Psoas muscle (tissue), 8 donors: Measurements from ENCODE around the gene RAI1. TPM values are rescaled to one million over a fixed set of nuclear protein-coding genes. Genes with fewer than 3 reads are reported as not detected.
A peak's percentile ranks its signal among the peaks of the same experiment; 100 is the strongest.

Experiments used
- ATAC-seq, 4 donors: fragments of 200-7000 bp; cut with Tn5 transposase; one replicate each; pipeline ENCODE4 v1.9.1; 2020; ENCODE audit warnings: moderate library complexity in 3 of 4, mild to moderate bottlenecking in 2 of 4
- DNase-seq, 2 donors: peaks; one replicate each; pipeline ENCODE4 v3.0.0-alpha.2; 2020
- H3K27ac ChIP-seq: fragments of 200-600 bp; one replicate; pipeline ENCODE4 v1.8.0; 2022
- H3K27me3 ChIP-seq, 3 donors: fragments of 200-600 bp in 1 of 3; one replicate each; pipeline versions ENCODE4 v1.6.1 to v1.8.0; 2013 to 2022; ENCODE audit warnings: low read length in 2 of 3, mild to moderate bottlenecking in 2 of 3, moderate library complexity in 1 of 3; ENCODE audit not compliant: insufficient read depth in 3 of 3
- H3K36me3 ChIP-seq, 2 donors: fragments of 200-600 bp in 1 of 2; one replicate each; pipeline versions ENCODE4 v1.6.1 to v1.8.0; 2013 to 2022; ENCODE audit warnings: low read depth in 1 of 2, mild to moderate bottlenecking in 1 of 2, moderate library complexity in 1 of 2; ENCODE audit not compliant: insufficient read depth in 1 of 2
- H3K4me1 ChIP-seq: fragments of 200-600 bp; one replicate; pipeline ENCODE4 v1.8.0; 2022
- H3K4me3 ChIP-seq: fragments of 200-600 bp; one replicate; pipeline ENCODE4 v1.8.0; 2022; ENCODE audit warnings: mild to moderate bottlenecking
- H3K9me3 ChIP-seq: fragments of 200-600 bp; one replicate; pipeline ENCODE4 v1.8.0; 2022
- WGBS, 3 donors: extraction: QIAGEN DNeasy Blood & Tissue Kit; methylation state at CpG; one replicate each; pipeline versions ENCODE4 v1.1.6 to v1.1.7; 2013; 5-methylcytosine and 5-hydroxymethylcytosine counted together
- intact Hi-C, 2 donors: fragments of 100-400 bp; cut with DNase I; formaldehyde crosslinking; loops; one replicate each; pipeline versions ENCODE4 v1.11.0 to v1.14.2; 2022
- polyA plus RNA-seq, 3 donors: library from polyadenylated mRNA; stranded (reverse); fragments of 200-250 nt; gene quantifications; one replicate each; pipeline ENCODE4 v1.2.3, GENCODE V29; 2013
- total RNA-seq, 4 donors: library from RNA; stranded (reverse); fragmentation: NEBNext Ultra II Directional in 2 of 4; extraction: Animal tissue kit (Norgen Biotek cat#: 25700) in 2 of 4; gene quantifications; one replicate each; pipeline versions ENCODE4 v1.2.1 to v1.2.4, GENCODE V29; 2021 to 2023
- TF ChIP-seq, protein P1 (sequence below): fragments of 200-600 bp; IDR thresholded peaks from one replicate; pipeline ENCODE4 v1.8.0; 2022; ENCODE audit warnings: antibody characterized with exemption
- donor health status: healthy with polysubstance abuse.
- donor health status: DM: no; HTN: no; CAD: no; lungs with moderate emphysema.
- donor health status: Bipolar disorder and iron deficiency.
- donor health status: healthy.
- donor health status: DM: yes; HTN: yes; CAD: no.
- donor health status: DM: no; HTN: no; CAD: no.
- donor health status: DM: no; HTN: no; CAD: no.
- donor health status: DM: yes; HTN: yes; CAD: no.

Gene RAI1
- total and polyA plus RNA-seq, 7 donors, result 4.0 to 9.0 (median 7.1) TPM

DNA sequence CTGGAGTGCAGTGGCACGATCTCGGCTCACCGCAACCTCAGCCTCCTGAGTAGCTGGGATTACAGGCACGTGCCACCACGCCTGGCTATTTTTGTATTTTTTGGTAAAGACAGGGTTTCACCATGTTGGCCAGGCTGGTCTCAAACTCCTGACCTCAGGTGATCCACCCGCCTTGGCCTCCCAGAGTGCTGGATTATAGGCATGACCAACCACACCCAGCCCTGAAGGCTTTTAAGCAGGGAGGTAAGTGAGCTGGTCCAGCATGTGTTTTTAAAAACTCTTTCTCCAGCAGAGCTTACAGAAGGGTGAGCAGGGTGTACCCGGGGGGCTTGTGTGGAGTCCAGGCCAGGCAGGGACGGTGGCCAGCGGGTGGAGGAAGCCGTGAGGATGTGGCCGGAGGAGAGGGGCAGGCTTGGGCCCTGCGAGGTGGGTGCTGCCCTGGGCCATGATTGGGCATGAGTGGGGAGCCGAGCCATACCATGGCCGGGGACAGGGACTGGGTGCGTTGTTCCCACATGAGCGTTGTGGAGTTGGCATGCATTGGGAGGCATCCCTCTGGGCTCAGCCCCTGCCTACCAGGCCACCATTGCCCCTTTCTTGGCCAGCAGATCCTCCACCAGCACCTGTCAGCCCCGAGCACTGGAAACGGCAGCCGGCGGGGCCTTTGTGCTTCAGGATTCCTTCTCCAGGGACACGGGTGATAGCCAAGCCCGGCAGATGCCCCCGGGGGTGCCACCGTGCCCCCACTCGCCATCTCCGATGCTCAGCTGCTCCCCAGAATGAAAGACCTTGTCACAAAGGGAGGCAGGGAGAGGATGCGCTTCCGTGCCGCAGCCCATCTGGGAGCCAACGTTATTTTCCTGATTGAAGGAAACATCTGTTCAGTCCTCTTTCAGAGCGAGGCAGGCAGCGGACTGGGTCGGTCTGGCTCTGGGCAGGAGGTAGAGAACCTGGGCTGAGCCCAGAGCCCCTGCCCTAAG, 64.5 kb downstream of the RAI1 start:
- ATAC-seq (peak in 1 of 4 donors; percentile 19), DNase-seq (no peak)
- TF ChIP-seq, protein P1, sequence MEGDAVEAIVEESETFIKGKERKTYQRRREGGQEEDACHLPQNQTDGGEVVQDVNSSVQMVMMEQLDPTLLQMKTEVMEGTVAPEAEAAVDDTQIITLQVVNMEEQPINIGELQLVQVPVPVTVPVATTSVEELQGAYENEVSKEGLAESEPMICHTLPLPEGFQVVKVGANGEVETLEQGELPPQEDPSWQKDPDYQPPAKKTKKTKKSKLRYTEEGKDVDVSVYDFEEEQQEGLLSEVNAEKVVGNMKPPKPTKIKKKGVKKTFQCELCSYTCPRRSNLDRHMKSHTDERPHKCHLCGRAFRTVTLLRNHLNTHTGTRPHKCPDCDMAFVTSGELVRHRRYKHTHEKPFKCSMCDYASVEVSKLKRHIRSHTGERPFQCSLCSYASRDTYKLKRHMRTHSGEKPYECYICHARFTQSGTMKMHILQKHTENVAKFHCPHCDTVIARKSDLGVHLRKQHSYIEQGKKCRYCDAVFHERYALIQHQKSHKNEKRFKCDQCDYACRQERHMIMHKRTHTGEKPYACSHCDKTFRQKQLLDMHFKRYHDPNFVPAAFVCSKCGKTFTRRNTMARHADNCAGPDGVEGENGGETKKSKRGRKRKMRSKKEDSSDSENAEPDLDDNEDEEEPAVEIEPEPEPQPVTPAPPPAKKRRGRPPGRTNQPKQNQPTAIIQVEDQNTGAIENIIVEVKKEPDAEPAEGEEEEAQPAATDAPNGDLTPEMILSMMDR, result no peak
- Histone ChIP-seq H3K9me3 (no peaks in the 10 kb centered on the region), H3K27ac (no peak overlapping the region), H3K36me3 (no peaks in the 10 kb centered on the region), H3K4me1 (peaks cover 18% of the 10 kb centered on the region), H3K4me3 (no peak overlapping the region), H3K27me3 (no peaks in the 10 kb centered on the region)
- WGBS, 3 donors, result 53 to 63% (median 54%) methylated on average over 33 of the region's 33 CpGs
- intact Hi-C loops, result no loop called here

DNA sequence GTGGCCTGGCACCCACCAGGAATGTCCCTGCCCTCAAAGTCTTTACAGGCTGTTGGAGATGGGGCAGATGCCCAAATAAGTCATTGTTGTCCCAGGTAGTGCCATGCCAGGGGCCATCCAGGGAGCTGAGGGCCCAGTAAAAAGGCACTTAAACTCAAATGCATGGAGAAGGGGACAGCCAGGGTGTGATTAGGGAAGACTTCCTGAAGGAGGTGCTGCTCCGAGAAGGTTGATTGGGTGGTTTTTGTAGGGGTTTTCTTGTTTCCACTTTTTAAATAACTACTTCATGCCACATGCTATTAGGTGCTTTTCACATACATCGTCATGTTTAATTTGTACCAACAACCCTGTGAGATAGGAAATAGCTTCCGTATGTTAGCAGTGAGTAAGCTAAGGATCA, 66.9 kb downstream of the RAI1 start:
- WGBS, 3 donors, result 94 to 99% (median 96%) methylated on average over 3 of the region's 3 CpGs
- Histone ChIP-seq H3K27me3 (no peaks in the 10 kb centered on the region), H3K27ac (no peak overlapping the region), H3K36me3 (no peaks in the 10 kb centered on the region), H3K4me1 (peaks cover 30% of the 10 kb centered on the region), H3K9me3 (no peaks in the 10 kb centered on the region), H3K4me3 (no peak overlapping the region)
- DNase-seq (no peak), ATAC-seq (no peak)
- intact Hi-C loops, result loop anchor here in 1 of 2 donors (2.0 kb wide), 1 partner anchor 61 kb away; no protein-coding TSS in a partner anchor
- TF ChIP-seq, protein P1, result no peak

DNA sequence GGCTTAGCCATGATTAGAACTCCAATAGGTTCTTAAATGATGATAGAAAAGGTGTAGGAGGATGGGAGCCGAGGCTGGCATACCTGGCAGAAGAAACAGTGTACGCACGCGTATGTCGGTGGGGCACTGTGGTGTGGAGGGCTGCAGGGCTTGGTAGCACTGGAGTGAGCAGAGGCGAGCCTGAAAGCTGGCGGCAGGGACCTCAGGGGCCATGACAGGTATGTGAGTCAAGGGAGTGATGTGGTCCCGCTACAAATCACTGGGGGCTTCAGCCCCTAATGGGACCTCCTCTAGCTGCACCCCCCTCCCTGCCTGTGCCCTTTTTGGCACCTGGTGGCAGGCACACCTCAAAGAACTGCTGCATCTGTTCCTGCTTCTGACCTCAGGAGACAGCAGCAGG, 67.3 kb downstream of the RAI1 start:
- no peak overlapping the region for H3K27ac ChIP-seq

DNA sequence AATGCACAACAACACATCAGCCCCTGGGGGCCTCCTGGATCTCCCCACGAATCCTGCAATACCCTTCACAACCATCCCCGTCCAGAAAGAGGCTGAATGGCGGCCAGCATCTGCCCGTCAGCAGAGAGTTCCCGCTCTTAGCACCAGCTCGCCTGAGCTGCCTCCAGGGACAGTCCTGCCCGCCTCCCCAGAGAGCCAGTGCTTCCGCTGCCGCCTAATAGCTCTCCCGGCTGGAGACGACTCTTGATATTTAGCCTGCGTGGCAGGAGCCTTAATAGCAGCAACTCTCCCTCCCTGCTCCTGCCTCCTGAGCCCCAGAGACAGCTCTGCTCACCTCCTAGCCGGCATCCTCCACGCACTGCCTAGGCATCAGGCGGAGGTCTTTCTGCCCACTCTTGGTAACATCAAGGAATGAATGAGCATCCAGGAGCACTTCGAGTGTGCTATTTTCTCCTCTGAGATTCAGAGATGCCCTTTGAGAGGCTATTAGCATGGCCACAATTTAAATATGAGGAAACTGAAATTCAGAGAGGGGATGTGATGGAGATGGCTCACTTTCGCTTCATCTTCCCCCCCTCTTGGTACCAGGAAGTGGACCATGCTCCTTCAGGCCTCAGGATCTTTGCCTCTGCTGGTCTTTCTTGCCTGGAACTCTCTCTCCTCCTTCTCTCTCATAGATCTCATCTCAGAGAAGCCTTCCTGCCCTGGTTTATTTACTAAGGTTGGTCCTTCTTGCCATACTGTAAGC, 67.9 kb downstream of the RAI1 start:
- Histone ChIP-seq H3K9me3 (no peaks in the 10 kb centered on the region), H3K27me3 (no peaks in the 10 kb centered on the region), H3K4me3 (no peak overlapping the region), H3K4me1 (peaks cover 31% of the 10 kb centered on the region), H3K27ac (no peak overlapping the region), H3K36me3 (no peaks in the 10 kb centered on the region)
- DNase-seq (no peak), ATAC-seq (no peak)
- TF ChIP-seq, protein P1, result no peak
- WGBS, 3 donors, result 77 to 86% (median 81%) methylated on average over 17 of the region's 17 CpGs
- intact Hi-C loops, result loop anchor here in 1 of 2 donors (2.0 kb wide), 1 partner anchor 62 kb away; no protein-coding TSS in a partner anchor

More for the DNA sequence above, 67.3 kb downstream of the RAI1 start:
- H3K4me1 ChIP-seq, result peaks cover 31% of the 10 kb centered on the region
- DNase-seq (no peak), ATAC-seq (no peak)
- H3K27me3 ChIP-seq, result no peaks in the 10 kb centered on the region
- no peak overlapping the region for H3K4me3 ChIP-seq
- no peaks in the 10 kb centered on the region for H3K9me3 ChIP-seq
- intact Hi-C loops, result loop anchor here in 1 of 2 donors (2.0 kb wide), 1 partner anchor 62 kb away; no protein-coding TSS in a partner anchor
- H3K36me3 ChIP-seq, result no peaks in the 10 kb centered on the region
- WGBS, 3 donors, result 92 to 95% (median 94%) methylated on average over 8 of the region's 8 CpGs
- TF ChIP-seq, protein P1, result no peak
